ENCODE measurements around the gene PTBP2.

Gene PTBP2

GRCh38 chr1:96730574-96731298 is 9.2 kb downstream of the PTBP2 start:
- no peak for TF ChIP-seq CTCF (conservative IDR thresholded peaks at IDR 0.05; ENCODE audit: low read depth, low read length)
- DNase-seq (ENCODE audit: low read depth) = no peak
- H3K4me3 ChIP-seq (ENCODE audit: low read length) = no peak overlapping the region

DNA sequence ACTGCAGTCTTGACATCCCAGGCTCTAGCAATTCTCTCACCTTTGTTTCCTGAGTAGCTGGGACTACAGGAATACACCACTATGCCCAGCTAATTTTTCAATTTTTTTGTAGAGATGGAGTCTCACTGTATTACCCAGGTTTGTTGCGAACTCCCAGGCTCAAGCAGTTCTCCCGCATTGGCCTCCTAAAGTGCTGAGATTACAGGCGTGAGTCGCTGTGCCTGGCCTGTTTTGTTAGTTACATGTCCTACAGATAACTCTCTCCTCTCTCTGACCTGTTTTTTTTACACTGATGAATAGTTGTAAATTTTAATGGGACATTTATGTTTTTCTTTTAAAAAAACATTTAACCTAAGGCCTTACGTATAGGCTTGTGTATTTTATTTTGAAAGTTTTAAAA is 19.8 kb downstream of the PTBP2 start:
- no peak for DNase-seq (ENCODE audit: low read depth)
- H3K4me3 ChIP-seq (ENCODE audit: low read length) = no peak overlapping the region
- TF ChIP-seq CTCF (conservative IDR thresholded peaks at IDR 0.05; ENCODE audit: low read depth, low read length) = no peak

DNA sequence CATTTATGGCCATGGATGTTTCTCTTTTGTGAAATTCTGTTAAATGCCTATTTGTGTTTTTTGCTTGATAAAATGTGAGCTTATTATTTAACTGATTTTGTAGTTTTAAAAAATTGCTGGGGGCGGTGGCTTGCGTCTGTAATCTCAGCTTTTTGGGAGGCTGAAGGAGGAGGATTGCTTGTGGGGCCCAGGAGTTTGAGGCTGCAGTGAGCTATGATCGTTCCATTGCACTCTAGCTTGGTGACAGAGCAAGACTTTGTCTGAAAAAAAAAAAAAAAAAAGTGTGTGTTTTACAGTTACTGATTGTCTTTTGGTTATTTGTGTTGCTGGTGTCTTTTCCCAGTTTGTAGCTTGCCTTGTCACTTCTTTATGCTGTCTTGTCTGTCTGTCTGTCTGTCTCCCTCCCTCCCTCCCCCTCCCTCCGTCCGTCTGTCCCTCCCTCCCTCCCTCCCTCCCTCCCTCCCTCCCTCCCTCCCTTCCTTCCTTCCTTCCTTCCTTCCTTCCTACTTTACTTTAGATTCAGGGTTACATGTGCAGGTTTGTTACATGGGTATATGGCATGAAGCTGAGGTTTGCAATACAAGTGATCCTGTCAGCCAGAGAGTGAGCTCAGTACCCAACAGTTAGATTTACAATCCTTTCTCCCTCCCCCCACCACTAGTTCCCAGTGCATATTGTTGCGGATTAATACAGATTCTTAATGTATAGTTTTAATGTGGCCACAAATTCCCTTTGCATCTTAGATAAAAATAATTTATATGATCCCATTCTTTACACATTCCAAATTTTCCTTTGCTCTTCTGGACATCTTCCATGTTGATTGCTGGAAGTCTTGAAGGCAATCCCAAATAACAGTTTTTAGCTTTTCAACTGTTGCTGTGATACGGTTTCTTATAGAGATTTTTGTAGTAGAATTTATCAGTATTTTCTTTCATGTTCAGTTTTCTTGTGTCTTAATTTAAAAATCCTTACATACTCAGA is 25.1 kb downstream of the PTBP2 start:
- no peak overlapping the region for H3K4me3 ChIP-seq (ENCODE audit: low read length)
- no peak for TF ChIP-seq CTCF (conservative IDR thresholded peaks at IDR 0.05; ENCODE audit: low read depth, low read length)
- no peak for DNase-seq (ENCODE audit: low read depth)

GRCh38 chr1:96747565-96747964 is 26.0 kb downstream of the PTBP2 start:
- TF ChIP-seq CTCF (conservative IDR thresholded peaks at IDR 0.05; ENCODE audit: low read depth, low read length) = no peak
- no peak for DNase-seq (ENCODE audit: low read depth)
- no peak overlapping the region for H3K4me3 ChIP-seq (ENCODE audit: low read length)

DNA sequence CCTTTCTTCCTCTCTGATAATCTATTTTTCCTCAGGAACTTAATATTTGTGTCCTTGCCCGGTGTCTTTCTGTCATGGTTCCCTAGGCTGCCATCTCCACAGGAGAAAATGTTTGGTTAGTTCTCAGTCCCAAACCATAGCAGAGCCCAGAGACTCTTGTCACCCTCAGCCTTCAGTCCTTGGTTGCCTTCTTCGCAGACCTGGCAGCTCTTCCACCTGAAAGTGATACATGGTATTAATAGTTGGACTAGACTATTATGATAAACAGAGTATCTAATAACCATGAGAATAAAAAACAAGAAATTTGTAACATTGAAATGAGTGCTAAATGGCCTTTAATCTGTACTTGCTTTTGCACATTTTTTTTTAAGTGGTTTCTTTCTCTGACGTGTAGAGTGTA is 26.5 kb downstream of the PTBP2 start:
- no peak overlapping the region for H3K4me3 ChIP-seq (ENCODE audit: low read length)
- TF ChIP-seq CTCF (conservative IDR thresholded peaks at IDR 0.05; ENCODE audit: low read depth, low read length) = no peak
- no peak for DNase-seq (ENCODE audit: low read depth)

DNA sequence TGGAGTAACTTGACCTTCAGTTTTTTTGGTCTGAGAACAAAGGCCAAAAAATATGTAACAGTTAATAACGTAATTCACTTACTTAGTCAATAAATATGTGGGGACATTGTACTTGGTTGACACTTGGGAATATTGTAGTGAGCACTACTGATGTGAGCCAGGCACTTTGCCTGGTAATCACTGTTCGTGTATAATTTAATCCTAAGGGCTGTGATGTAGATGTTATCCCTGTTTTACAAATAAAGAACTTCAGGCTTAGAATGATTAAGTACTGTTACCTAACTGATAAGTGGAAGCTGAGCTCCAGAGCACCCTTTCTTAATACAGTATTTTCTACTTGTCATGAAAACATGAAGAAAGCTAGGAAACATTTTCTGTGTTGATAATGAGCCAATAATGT is 28.0 kb downstream of the PTBP2 start:
- TF ChIP-seq CTCF (conservative IDR thresholded peaks at IDR 0.05; ENCODE audit: low read depth, low read length) = no peak
- no peak overlapping the region for H3K4me3 ChIP-seq (ENCODE audit: low read length)
- no peak for DNase-seq (ENCODE audit: low read depth)
